HPDE6-E6E7 (cell line): ENCODE results near the gene WNT5B.

Experiments used
- DNase-seq: peaks from one replicate; pipeline ENCODE4 v3.0.0; 2011; ENCODE audit warnings: missing footprints; ENCODE audit errors: extremely low spot score

Gene WNT5B

DNA sequence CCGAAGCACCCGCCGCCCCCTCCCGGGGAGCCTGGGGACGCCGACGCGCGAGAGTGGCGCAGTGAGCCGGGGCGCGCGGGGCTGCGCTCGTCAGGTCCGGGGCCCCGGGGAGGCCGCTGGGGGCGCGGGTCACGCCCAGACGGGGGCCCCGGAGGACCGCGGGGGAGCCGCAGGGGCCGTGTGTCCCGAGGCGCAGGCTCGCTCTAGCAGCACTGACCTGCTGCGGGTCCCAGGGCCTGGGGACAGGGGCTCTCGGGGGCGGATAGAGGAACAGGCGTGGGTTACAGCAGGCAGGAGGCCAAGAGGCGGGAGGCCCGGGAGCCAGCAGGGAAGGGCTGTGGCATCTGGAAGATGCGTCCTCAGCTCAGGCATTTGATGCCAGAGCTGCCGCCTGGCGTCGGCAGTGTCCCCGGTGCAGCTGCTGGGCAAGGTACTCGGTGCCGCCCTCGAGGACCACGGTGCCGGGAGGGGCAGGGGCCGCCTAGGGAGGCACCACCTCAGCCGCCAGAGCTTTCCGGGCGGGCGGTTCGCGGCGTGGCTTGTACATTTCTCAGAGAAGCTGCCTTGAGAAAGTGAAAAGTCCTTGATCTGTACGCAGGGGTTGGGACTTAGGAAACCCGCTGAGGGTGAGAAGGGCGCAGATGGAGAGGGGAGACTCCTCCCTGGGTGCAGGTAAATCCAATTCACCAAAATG lies 1.2 kb downstream of the WNT5B start:
- no peak for DNase-seq

DNA sequence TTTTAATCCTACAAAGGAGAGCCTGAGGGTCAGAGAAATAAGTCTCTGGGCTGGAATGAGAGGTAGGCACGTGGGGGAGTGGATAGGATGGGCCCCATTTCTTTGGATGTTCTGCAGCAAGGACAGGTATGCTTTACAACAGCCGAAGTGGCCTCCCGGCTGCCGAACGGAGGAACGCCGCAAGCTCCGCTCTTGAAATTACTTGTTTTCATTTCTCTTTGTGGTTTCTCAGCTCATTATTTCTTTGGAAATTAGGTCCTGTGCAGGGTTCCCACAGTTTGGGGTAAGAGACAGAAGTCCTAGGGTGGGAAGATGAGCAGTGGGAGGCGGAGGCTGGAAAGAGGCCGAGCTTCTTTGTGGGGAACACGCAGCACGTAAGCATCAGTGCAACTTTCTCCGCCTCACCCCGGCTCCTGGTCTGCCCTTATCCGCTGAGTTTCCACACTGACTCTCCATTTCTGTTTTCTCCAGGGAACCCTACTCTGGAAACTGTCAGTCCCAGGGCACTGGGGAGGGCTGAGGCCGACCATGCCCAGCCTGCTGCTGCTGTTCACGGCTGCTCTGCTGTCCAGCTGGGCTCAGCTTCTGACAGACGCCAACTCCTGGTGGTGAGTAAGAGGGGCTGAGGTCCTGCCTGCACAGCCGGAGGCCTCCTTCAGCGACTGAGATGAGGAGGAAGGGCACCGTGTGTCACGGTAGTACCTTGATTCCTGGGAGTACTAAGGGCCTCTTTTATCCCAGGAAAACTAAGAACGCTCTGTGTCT lies 2.0 kb downstream of the WNT5B start:
- no peak for DNase-seq

DNA sequence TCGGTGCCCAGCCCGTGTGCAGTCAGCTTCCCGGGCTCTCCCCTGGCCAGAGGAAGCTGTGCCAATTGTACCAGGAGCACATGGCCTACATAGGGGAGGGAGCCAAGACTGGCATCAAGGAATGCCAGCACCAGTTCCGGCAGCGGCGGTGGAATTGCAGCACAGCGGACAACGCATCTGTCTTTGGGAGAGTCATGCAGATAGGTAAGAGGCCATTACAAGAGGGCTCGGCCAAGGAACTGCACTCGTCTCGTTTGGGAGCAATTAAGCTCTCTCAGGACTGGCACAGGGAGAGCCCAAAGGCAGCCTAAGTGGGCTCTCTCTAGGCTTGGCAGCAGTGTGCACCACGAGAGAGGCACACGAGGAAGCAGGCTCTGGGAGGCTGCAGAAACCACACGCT lies 3.7 kb downstream of the WNT5B start:
- DNase-seq, result no peak

DNA sequence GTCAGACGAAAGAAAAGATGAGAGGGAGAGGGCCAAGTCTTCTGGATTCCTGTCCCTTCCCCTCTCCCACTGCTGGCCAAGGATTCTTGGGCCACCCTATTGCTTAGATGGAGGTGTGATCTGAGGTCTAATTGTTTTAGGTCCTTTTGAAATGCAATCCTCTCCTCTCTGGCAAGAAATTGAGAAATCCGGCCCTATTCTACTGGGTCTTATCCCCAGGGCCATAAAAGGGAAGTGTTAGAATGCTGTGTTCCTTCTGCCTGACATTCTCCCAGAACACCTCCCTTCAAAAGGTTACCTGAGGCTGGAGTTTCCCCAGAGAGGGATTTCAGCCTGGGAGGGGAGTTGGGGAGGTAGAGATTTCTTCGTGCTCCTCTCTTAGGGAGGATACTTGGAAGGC lies 4.4 kb downstream of the WNT5B start:
- no peak for DNase-seq

DNA sequence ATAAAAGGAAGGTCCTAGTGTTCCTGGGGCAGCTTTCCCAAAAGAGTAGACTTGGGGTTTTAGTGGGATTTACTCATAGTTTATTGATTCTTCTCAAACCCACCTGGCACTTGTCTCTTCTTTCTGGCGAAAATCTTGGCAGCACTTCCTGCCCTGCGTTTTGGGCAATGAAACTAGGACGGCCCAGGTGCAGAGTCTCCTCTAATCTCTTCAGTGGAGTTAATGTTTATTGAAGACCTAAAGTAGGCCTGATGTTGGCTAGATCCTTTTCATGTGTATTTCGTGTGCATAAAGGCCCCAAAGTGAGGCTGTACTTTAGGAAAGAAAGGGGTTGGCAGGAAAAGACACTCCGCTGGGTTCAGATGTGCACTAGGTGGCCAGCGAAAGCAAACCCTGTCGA lies 5.1 kb downstream of the WNT5B start:
- DNase-seq, result no peak

DNA sequence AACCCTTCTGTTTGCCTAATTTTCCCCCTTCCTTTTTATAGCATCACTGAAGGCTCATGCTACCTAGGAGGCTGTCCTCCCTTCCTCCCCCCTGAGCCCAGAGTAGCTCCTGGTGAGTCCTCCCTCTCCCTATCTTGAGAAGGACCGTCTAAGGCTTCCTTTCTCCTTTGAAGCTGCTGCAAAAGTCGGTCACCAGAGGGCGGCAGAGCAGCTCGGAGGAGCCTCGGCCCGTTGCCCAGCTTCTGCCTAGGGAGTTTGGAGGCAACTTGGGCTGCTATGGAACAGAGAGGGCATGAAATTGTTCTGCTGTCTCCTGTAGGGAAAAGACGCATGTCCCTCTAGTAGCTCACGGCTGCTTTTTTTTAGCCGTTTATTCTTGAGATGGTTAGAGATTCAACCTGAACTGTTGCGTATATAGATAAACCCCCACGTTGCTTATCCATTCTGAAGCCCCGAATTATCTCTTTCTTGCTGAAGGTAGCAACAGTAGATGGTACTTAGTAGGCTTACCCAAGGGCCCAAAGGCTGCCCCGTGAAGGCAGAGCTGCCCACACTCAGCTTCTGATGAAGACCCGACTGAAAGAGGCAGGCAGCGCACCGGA lies 5.7 kb downstream of the WNT5B start:
- DNase-seq, result peak; percentile 58

DNA sequence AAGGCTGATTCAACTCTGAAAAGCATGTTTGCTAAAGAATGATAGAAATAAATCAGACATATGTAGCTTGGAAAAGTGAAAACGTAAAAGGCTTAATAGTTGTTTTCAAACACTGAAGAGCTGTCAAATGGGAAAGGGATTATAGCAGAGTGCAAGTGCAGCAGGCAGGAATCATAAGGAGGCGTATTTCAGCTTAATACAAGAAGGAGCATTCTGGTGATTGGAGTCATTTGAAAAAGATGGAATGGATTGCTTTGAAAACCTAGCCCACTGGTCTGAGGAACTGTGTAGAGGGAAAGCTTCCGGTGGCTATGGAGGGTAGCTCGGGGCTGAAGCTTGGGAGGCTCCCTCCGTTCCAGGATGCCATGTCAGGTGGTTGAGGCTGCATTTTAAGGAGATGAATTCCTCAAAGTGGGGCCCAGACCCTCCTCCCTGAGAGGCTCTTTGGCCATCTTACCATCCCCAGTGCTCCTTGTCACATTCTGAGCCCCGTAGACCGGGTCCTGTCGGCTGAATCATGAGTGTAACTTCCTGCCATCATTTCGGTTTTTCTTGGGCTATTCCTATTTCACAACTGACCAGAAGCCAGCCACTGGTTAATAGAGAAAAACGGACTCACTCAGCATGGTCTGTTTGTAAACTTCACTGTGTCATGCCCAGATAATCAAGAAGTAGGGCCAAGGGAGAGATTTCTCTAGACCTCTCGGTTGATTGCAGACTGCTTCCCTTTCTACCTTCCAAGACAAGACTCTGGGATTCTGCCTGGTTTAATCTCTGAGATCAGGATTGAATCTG lies 6.5 kb downstream of the WNT5B start:
- no peak for DNase-seq

DNA sequence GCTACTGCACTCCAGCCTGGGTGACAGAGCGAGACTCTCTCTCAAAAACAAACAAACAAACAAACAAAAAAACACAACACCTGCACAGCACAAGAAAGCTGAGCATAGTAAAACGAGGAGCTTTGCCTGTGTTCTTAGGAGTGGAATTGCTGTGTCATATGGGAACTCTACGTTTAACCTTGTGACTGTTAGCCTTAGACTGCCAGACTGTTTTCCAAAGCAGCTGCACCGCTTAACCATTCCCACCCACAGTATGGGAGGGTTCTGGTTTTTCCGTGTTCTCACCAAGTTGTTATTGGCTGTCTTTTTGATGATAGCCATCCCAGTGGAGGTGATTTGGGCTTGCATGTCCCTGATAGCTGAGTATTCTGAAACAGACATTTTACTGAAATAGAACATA lies 9.2 kb downstream of the WNT5B start:
- no peak for DNase-seq

DNA sequence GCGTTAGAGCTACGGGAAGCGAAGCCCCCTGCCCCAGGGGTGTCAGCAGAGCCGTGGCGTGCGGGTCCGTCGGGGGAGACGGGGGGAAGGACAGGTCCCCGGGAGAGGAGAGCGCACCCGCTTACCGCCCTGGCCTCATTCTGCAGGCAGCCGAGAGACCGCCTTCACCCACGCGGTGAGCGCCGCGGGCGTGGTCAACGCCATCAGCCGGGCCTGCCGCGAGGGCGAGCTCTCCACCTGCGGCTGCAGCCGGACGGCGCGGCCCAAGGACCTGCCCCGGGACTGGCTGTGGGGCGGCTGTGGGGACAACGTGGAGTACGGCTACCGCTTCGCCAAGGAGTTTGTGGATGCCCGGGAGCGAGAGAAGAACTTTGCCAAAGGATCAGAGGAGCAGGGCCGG lies 10.5 kb downstream of the WNT5B start:
- DNase-seq, result no peak

DNA sequence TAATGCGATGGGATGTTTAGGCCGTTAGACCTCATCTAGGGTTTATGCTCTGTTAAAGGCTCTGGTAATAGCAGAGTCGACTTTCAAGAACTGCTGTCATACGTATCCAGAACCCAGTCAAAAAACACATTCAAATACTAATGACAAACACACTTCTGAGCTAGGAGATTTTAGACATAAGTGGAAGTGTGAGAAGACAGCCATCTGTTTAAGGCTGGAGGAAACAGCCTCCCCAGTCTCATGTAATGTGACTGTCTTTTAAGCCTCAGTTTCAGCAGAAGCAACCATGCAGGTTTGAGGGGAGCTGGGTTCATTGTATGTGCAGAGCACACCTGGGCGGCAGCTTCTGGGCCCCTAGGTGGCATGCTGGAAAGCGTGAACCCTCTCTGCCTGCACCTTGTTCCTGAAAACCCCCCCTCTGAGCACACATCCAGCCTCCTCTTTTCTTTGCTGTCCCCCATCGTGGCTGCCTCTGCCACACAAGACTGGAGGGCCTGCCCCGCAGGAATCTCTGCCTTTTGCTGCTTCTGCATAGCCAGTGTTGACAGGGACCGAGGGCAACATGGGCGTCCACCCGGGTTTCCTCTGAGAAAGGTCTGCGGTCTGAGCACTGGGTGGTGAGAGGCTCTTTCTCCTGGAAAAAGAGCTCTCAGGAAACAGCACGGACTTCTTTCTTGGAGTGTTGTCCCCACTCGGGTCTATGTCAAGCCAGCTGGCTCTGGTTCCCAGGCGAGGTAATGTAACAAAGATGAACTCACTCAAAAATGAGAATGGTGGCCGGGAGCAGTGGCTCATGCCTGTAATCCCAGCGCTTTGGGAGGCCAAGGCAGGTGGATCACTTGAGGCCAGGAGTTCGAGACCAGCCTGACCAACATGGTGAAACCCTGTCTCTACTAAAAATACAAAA lies 11.6 kb downstream of the WNT5B start:
- no peak for DNase-seq

DNA sequence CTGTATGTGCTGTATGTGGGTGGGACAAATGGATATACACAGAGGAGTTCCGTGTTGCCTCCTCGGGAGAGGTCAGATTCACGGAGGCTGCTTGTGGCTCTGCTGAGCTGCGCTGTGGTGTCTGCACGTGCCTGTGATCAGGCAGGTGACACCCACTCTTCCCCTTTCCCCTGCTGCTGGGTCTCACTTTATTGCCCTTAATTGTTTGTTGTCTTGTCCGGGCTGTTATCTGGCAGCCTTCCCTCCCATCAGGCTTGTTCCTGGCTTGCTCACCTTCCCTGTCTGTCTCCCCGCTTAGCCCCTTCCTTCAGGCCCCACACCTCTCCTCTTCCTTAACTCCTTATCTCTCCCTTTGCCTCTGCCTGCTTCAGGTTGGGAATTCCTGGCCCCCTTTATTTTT lies 13.5 kb downstream of the WNT5B start:
- DNase-seq, result no peak

DNA sequence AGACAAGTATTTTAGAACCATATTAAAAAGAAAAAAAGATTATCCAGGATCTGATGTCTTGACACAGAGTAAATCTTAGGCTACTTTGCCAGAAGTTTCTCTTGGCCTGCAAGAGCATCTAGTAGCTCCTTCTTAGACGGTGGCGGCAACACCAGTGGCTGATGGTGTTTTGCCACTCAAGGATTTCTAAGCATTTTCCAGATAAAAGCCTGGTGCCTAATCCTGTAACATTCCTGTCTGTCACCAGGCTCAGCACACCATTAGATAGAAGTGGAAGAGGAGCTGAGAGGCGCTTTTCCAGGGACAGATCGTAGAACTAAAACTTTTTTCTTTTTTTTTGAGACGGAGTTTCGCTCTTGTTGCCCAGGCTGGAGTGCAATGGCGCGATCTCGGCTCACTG lies 14.0 kb downstream of the WNT5B start:
- no peak for DNase-seq

DNA sequence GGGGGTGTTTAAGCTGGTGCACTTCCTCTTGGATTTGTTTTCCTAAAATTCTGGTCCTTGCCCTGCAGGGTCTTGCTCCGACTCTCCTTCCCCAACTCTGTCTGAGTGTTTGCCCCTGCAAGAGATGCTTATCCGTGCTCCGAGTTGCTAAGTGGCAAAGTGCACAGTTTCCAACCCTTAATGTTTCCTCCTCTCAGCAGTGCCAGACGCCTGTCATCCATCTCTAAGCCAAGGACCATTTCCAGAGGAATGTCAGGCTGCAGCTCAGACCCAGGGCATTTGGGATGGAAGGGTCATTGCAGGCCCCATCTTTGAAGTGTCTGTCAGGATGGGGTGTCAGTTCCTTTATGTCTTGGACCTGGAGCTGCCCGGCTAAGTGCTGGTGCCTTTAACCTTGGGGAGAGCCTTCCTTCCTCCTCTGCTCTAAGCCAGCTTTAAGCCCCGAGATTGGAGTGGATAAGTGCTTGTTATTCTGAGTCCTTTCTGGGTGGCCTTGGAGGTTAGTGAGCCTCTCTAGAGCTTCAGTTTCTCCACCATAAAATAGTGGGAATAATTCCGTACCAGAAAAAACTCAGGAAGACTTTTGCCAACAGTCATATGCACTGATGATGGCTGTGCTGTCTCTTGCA lies 15.0 kb downstream of the WNT5B start:
- no peak for DNase-seq

DNA sequence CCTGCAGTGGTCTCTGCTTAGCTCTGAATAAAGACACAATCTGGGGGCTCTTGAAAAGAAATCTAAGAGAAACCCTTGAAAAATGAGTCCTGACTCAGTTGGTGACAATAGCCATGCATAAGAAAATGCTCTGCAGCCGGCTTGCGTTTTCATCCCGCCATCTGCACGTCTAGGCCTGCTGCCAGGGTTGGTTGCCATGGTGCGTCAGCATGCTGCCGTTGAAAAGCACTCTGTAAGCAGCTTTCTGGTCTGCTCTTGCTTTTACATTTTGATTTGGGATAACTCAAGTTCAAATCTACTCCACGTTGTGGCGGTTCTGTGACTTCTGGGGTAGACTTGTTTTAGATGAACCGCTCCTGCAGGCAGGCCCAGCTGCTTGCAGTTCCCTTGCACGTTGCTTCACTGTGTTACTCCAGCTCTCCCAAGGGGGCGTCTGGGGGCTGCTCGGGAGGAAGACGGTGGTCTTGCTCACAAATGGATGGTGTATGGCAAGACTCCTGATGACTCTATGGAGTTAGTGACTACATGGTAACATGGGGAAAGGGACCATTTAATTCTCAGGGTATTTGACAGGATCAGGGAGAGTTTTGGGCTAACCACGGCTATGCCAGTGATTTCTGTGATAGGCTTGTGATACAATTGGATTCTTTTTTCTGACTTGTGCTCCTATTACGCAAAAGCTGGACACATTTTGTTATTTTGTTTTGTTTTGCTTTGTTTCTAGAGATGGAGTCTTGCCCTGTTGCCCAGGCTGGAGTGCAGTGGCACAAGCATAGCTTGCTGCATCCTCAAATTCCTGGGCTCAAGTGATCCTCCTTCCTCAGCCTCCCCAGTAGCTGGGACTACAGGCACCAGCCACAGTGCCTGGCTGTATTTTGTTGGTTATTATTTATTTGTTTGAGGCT lies 15.8 kb downstream of the WNT5B start:
- no peak for DNase-seq

DNA sequence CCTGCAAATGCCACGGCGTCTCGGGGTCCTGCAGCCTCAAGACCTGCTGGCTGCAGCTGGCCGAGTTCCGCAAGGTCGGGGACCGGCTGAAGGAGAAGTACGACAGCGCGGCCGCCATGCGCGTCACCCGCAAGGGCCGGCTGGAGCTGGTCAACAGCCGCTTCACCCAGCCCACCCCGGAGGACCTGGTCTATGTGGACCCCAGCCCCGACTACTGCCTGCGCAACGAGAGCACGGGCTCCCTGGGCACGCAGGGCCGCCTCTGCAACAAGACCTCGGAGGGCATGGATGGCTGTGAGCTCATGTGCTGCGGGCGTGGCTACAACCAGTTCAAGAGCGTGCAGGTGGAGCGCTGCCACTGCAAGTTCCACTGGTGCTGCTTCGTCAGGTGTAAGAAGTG lies 16.8 kb downstream of the WNT5B start:
- no peak for DNase-seq

DNA sequence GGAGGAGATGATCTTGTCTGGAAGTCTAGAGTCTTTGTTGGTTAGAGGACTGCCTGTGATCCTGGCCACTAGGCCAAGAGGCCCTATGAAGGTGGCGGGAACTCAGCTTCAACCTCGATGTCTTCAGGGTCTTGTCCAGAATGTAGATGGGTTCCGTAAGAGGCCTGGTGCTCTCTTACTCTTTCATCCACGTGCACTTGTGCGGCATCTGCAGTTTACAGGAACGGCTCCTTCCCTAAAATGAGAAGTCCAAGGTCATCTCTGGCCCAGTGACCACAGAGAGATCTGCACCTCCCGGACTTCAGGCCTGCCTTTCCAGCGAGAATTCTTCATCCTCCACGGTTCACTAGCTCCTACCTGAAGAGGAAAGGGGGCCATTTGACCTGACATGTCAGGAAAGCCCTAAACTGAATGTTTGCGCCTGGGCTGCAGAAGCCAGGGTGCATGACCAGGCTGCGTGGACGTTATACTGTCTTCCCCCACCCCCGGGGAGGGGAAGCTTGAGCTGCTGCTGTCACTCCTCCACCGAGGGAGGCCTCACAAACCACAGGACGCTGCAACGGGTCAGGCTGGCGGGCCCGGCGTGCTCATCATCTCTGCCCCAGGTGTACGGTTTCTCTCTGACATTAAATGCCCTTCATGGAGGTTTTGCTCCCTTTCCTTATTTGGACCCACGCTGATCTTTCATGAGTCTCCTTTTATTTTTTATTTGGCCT lies 17.7 kb downstream of the WNT5B start:
- DNase-seq, result no peak

DNA sequence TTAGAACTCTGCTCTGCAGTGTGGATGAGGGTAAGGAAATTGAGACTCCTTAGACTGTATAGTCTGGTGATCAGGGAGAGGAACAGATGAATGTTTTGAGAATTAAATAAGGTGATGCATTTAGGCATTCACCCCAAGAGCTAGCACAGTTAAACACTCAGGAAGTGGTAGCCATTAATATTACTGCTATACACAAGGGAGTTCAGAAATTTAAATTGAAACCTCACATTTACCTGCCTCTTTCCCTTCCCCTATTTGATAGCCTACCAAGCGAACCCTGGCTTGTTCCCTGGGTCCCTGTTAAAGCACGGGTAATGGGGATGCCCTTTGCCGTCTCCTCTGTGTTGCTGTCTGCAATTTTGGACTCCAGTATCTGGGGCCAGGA lies 18.2 kb downstream of the WNT5B start:
- DNase-seq, result no peak

DNA sequence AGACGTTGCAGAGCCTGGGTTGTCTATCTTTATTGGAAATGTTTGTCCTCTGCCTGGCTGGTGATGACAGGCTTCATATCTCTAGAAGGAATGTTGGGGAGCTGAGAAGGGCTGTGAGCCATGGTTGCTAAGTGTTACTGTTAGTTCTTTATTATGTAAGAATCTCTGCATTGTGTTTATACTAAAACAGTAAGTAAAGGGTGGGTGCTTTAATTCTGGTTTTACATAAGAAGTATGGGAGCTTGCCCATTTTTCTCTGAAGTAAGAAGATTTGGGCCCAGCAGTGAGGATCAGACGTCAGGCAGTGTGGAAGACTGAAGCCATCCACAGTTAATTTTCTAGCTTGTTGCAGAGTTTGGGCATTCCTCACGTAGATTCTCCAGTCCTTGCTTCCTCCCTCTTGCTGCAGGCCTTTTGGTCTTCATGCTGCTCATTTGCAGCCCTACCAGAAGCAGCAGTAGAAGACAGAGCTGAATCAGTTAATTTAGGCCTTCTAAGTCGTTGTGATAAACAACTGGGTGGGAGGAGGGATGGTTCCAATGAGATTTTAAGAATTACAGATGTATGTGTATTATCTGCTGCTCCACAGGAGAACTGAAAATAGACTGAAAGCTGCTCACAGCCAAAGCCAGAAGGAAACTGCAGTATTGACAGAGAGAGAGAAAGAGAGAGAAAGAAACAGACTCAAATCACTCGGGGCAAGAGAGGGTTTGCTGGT lies 21.4 kb downstream of the WNT5B start:
- DNase-seq, result no peak

DNA sequence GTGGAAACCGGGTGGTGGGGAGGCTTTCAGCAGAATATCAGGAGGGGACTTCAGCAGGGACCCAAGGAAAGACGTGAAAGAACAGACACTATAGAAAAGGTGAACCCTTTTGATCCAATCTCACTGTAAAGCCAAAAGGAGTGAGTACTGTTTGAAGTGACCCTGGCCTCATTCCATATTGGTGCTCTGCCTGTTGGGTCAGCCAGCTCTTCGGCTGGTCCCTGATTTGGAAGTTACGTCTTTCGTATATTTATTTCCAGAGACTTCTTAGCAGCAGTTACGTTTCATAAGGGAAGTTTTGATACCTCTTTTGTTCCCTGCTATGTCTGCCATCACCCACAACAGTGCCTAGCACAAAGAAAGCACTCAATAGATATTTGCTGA lies 21.9 kb downstream of the WNT5B start:
- DNase-seq, result no peak
